C4-2B (cell line): Measurements from ENCODE around the gene LRFN4.

Experiments
- H3K27ac ChIP-seq: fragments of 450-650 bp; 2 replicates; pipeline ENCODE4 v1.5.1; 2017
- ZFX ChIP-seq: fragments of 450-650 bp; IDR thresholded peaks from 2 replicates; pipeline ENCODE4 v1.6.1; 2017
- TF ChIP-seq, protein P1 (sequence below): fragments of 450-650 bp; conservative IDR thresholded peaks from 2 replicates; pipeline ENCODE4 v1.5.1; 2017; ENCODE audit warnings: mild to moderate bottlenecking

LRFN4 gene

DNA sequence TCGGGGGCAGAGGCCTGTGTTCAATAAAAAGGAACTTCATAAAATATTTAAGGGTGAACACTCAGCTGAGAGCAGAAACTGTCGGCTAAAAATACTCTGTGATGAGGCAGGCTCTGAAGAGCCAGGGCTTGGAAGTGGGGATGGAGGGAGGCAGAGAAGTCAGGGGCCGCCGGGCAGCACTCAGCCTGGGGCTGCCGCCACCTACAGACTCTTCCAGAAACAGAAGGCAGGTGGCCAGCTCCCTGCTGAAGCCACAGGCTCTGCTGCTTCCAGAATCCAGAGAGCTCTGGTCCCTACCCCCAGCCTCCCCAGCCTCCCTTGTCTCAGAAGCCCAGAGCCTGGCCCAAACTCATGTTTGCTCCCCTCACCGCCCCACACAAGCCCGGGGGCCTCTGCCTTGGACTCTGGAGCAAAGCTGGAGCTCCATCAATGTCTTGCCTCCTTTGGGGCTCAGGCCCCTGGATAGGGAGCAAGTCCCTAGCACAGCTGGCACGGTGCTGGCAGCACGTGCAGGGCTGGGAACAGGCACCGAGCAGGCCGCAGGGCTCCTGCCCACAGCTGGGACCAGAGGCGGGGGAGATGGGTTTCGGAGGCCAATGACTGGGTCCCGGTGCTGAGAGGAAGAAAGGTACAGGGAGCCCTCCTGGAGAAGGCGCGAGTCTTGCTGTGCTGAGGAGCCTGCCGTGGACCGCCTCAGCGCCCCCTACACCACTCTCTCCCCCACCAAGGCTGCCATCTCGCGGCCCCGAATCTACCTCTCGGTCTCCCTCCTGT lies 8.2 kb downstream of the LRFN4 start:
- no peak overlapping the region for H3K27ac ChIP-seq
- TF ChIP-seq, protein P1, sequence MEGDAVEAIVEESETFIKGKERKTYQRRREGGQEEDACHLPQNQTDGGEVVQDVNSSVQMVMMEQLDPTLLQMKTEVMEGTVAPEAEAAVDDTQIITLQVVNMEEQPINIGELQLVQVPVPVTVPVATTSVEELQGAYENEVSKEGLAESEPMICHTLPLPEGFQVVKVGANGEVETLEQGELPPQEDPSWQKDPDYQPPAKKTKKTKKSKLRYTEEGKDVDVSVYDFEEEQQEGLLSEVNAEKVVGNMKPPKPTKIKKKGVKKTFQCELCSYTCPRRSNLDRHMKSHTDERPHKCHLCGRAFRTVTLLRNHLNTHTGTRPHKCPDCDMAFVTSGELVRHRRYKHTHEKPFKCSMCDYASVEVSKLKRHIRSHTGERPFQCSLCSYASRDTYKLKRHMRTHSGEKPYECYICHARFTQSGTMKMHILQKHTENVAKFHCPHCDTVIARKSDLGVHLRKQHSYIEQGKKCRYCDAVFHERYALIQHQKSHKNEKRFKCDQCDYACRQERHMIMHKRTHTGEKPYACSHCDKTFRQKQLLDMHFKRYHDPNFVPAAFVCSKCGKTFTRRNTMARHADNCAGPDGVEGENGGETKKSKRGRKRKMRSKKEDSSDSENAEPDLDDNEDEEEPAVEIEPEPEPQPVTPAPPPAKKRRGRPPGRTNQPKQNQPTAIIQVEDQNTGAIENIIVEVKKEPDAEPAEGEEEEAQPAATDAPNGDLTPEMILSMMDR: no peak
- no peak for TF ChIP-seq ZFX

DNA sequence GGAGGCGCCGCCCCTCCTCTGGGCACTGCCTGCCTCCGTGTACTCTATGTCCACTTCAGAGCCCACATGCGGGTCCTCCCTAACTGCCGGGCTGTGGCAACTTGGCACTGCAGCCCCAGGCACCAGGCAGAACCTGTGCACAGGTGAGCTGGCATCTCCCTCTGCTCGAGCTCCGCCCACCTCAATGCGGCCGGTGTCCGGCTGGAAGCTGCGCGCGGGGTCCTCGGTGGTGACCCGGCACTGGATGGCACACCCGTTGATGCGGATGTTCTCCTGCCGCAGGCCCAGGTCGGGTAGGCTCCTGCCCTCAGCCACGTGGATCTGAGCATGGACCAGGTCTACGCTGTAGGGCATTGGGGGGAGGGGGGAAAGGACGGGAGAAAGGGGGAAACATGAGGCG lies 9.1 kb downstream of the LRFN4 start:
- no peak for TF ChIP-seq ZFX
- TF ChIP-seq, protein P1: no peak
- H3K27ac ChIP-seq: no peak overlapping the region

DNA sequence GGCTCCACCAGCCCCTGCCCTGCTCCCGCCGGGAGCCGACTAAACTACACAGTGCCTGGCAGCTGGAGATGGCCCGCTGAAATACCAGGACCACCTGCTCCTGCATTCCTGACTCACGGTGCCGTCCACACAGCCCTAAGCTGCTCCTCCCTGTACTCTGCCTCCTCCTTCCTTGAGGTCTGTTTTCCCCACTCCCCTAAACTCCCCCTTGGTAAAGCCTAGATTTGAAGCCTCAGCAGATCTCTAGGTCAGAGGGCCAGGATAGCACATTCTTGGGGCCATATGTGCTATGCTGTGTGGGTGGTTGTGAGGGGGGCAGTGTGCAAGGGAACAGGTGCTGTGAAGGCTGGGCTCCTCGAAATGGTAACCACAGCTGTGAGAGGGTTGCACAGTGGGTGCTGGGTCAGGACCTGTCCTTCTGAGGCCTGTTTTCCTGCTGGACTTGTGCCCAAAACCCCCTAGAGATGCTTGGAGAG lies 9.7 kb downstream of the LRFN4 start:
- no peak overlapping the region for H3K27ac ChIP-seq
- no peak for TF ChIP-seq ZFX
- TF ChIP-seq, protein P1: no peak

DNA sequence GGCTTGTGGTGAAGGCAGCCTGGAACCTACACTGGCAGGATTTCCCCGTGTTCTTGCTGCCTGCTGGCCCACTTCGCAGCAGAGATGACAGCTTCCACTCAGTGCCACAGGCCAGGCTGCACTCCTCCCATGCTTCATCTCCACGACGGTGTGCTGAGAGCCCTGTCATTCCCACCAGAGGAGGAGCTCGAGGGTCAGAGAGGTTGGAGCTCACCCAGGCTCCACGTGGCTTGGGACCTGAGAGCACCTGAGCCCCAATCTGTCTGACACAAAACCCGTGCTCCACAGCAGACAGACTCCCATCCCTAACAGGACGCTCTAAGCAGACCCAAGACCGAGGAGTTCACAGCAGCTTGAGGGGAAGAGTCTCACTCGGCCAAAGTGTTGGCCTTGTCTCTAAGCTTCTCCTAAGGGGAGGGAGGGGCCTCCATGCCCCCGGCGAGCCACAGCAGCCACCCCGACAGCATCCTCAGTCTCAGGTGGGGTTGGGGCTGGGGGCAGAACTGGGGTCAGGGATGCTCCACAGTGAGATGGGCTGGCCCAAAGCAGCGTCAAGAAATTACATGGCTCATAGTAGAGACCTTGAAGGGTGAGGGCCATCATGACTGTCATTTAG lies 10.7 kb downstream of the LRFN4 start:
- H3K27ac ChIP-seq: no peak overlapping the region
- TF ChIP-seq, protein P1: no peak
- no peak for TF ChIP-seq ZFX

DNA sequence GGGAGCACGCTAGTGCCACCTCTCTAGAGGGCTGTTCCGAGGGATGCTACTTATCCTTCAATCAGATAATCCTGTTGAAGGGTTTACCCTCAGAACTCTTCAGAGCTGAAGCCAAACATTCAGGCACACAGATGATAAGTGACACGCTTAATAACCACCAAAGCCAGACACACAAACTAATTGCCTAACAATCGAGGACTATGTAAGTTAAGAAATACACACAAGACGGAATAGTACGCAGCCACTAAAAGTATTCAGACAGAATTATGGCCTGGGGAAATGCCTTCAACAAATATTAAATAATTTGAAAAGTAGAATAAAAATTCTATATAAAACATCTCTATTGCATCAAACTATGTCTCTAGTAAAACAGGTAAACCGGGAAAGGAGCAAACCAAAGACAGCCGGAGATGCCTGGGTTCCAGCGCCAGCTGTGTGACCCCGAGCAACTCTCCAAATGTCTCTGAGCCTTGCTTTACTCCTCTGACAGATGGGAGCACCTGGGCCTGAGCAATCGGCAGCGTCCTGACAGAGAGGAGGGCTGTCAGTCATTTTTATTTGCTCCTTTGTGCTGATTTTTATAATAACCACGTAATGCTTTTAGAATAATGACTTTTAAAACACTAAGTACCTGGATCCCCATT lies 11.3 kb downstream of the LRFN4 start:
- no peak overlapping the region; the same call in 1 of the 2 replicates for H3K27ac ChIP-seq
- TF ChIP-seq, protein P1: no peak
- TF ChIP-seq ZFX: no peak

DNA sequence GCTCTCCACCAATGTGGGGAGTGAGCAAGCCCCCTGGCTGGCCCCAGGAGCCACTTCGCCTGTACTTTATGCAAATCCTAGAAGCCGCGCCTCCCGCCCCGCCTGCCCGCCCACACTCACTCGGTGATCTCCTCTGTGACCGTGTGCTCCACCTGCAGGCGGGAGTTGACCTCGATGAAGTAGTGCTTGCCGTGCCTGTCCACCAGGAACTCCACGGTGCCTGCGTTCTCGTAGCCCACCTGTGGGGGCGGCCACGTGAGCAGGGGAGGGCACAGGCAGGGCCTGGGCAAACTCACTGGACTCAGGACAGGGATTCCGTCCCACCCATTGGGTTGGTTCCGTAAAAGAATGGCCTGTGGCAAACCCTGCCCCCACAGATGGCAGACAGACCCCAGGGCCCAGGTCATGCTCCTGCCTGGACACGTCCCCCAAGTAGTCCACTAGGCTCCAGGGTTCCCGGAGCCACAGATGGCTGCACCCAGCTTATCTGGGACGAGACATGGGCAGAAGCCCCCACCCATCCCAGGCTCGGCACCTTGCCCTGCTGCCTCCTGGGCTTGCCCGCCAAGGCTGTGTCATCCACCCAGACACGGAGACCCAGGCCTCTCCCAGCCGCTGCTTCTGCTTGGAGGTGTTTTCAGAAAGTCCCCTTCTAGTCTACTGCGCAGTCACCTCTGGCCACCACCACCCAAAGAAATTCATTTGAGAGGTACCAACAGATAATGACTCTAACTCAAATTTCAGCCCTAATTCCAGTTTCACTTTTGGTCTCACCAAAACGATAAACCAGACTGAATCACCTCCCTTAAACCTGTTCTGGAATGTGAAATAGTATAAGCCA lies 12.1 kb downstream of the LRFN4 start:
- TF ChIP-seq, protein P1: peak; percentile 89
- TF ChIP-seq ZFX: no peak
- peak overlapping the region; percentile 37 for H3K27ac ChIP-seq
